Right lung (tissue), 5 donors: Measurements from ENCODE around the gene S100P. TPM values are rescaled to one million over a fixed set of nuclear protein-coding genes. Genes with fewer than 3 reads are reported as not detected.
"Not testable (repeated sequence)": the region's sequence is repeated elsewhere in the genome, so short reads cannot be mapped to it uniquely, and the experiment has no call there.

ENCODE experiments used
- DNase-seq, 2 donors: peaks; one replicate each; pipeline ENCODE4 v3.0.0-alpha.2; 2013
- polyA plus RNA-seq, 5 donors: library from polyadenylated mRNA; unstranded; fragments of 120-200 nt; gene quantifications; one replicate each; pipeline versions ENCODE4 v1.2.1 to v1.2.3, GENCODE V29; 2013; ENCODE audit warnings: inconsistent platforms in 1 of 5, low replicate concordance in 1 of 5; ENCODE audit not compliant: insufficient read length in 5 of 5, insufficient read depth in 1 of 5

Gene S100P
- polyA plus RNA-seq, 5 donors = 2.4 to 5.3 (median 3.7) TPM

GRCh38 chr4:6672131-6672530, 21.5 kb upstream of the S100P start:
- no peak for DNase-seq

DNA sequence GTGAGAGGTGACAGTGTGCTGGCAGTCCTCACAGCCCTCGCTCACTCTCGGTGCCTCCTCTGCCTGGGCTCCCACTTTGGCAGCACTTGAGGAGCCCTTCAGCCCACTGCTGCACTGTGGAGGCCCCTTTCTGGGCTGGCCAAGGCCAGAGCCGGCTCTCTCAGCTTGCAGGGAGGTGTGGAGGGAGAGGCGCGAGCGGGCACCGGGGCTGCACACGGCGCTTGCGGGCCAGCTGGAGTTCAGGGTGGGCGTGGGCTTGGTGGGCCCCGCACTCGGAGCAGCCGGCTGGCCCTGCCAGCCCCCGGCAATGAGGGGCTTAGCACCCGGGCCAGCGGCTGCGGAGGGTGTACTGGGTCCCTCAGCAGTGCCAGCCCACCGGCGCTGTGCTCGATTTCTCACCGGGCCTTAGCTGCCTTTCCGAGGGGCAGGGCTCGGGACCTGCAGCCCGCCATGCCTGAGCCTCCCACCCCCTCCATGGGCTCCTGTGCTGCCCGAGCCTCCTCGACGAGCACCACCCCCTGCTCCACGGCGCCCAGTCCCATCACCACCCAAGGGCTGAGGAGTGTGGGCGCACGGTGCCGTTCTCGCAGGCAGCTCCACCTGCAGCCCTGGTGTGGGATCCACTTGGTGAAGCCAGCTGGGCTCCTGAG, 21.0 kb upstream of the S100P start:
- not testable (repeated sequence) for DNase-seq

DNA sequence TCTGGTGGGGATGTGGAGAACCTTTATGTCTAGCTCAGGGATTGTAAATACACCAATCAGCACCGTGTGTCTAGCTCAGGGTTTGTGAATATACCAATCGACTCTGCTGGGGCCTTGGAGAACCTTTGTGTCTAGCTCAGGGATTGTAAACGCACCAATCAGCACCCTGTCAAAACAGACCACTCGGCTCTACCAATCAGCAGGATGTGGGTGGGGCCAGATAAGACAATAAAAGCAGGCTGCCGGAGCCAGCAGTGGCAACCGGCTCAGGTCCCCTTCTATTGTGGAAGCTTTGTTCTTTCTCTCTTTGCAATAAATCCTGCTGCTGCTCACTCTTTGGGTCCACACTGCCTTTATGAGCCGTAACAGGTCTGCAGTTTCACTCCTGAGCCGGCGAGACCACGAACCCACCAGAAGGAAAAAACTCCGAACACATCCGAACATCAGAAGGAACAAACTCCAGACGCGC, 20.5 kb upstream of the S100P start:
- DNase-seq = not testable (repeated sequence)

DNA sequence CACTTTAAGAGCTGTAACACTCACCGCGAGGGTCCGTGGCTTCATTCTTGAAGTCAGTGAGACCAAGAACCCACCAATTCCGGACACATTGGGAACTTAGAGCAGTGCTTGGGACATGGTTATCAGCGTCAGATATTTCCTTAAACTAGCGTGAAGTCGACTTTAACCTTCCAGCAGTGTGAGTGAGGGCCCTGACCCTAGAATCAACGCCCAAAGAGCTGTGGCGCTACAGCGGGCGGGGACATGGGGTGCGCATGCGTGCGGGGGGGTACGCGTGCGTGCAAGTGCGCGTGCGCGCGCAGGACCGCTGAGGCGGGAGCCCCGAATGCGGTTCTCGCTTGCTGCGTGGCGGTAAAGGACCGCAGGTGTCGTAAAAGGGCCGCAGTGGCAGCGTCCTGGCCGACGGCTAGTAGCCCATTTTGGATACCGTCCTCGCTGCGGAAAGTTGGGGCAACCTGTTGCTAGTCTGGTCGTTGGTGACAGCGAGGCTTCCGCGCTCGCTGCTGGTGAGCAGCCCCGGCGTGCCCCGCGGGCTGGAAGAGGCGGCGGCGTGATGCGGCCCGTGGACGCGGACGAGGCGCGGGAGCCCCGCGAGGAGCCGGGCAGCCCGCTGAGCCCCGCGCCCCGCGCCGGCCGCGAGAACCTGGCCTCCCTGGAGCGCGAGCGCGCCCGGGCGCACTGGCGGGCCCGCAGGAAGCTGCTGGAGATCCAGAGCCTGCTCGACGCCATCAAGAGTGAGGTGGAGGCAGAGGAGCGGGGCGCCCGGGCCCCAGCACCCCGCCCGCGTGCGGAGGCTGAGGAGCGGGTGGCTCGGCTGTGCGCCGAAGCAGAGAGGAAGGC, 19.8 kb upstream of the S100P start:
- peak; percentile 93 to 94 for DNase-seq

GRCh38 chr4:6674500-6675149, 19.1 kb upstream of the S100P start:
- no peak for DNase-seq

GRCh38 chr4:6676722-6677558, 16.7 kb upstream of the S100P start:
- no peak for DNase-seq

DNA sequence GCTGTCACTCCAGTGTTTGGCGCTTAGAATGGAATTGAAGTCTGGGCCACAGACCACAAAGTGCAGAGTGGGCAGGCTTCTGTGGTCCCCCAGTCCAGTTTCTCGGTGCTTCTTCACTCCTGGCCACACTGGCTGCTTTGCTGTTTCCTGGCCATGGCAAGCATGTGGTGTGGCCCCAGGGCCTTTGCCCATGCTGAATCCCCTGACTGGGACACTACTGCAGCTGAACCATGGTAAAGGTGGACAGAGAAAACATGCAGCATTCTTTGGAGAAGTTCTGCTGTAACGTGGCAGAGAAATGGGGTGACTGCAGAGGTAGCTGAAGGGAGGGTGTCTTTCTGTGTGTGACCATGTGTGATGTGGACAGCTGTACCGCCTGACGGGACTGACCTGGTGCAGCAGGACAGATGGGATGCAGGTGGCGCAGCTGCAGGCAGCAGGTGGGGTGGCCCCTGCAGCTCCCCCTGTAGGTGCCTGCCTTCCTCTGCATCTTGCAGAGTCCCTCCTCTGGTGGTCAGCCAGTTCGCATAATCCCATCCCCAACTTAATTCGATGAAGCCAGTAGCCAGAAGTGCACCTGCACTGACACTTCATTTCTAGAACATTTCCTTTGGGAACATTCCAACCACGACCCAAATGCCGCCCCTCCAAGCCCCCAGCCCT, 13.2 kb upstream of the S100P start:
- DNase-seq = no peak

- DNase-seq = no peak
Observed at GRCh38 chr4:6681191-6681590, 12.5 kb upstream of the S100P start.

DNA sequence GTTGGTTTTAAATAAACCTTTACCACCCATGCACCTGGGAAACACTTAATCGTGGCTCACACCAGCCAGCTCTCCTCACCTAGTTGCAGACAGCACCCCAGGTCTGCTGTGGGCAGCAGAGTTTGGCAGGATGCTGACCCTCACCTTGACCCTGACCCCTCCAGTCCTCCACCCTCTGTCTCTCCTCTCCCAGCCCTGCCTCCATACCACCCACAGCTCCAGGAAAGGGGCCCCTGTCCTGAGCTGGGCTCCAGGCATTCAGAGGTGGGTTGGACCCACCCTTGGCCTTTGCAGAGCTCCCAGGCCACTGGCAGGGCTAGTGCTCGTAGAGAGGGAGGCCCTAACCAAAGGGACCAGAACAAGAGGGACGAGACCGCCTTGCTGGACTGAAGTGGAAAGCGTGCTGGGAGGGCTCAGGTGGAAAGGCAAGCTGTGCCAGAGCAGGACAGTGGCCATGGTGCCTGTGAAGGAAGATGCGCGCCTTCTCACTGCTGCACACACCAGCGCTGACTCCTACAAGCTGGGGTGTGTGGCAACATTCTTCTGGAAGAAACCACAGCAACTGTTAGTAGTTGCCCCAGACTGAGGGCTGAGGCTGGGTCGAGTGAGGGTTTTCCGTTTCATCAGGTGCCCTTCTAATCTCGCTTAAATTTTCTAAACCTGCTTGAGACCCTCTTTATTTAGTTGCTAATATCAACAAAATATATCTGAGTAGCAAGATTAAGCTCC, 10.7 kb upstream of the S100P start:
- DNase-seq = no peak

DNA sequence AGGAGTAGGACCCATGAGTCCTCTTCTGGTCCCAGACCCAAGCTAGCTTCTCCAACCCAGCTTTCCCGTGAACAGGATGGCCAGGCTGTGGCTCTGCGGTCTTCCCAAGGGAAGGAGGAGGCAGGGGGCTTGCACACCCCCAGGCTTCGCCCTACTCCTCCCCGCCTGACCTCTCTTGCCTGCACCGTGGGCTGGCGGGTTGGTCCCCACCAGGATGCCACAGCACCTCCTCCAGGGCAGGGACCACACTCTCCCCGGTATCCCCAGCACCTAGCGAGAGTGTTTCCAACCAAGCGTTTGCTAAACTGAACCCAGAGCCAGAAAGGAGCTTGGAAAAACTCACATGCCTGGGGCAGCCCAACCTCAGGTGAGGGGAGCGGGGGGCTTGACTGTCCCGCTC, 9.0 kb upstream of the S100P start:
- no peak for DNase-seq

GRCh38 chr4:6686104-6686787, 7.4 kb upstream of the S100P start:
- DNase-seq = no peak

- DNase-seq = no peak
Observed at GRCh38 chr4:6687947-6688878, 5.5 kb upstream of the S100P start.

- no peak for DNase-seq
Observed at GRCh38 chr4:6688879-6689505, 4.7 kb upstream of the S100P start.

DNA sequence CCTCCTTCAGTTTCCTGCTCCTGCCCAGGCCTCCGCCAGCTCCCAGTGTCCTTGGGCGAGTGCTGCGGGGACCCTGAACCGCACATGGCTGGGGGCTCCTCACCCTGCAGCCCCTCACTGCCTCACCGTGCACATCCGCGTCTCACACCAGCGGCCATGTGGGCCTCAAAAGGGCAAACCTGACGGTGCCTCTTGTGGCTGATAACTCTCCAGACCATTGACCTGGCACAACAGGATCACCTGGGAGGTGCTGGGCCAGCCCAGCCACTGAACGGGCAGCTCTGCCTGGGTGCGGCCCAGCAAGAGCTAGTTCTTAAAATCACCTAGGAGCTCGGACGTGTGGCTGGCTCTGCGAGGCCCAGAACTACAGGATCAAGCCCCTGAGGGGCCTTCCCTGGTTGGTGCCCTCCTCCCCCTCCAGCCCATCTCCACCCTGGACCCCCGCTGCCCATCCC, 4.1 kb upstream of the S100P start:
- no peak for DNase-seq

- DNase-seq = no peak
Observed at GRCh38 chr4:6692379-6692778, 1.3 kb upstream of the S100P start.

DNA sequence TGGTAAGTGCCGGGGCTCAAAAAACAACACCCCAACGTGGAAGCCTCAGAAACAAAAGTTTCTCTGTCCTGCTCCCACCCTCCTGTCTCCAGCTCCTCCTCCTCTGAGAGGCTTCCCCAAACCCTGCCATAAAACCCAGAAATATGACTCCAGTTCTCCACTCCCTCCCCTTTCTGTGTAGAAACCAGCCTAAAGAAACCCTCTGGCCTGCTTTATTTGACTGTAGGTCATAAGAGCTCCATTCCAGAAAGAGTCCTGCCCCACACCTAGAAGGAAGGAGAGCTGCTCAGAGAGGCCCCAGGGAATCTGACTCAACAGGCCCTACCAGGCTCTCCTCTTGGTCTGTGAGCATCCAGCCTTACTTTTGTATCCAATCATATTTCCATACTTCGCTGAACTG, 872 bp upstream of the S100P start:
- DNase-seq = no peak

- no peak for DNase-seq
Observed at GRCh38 chr4:6694177-6694901, 661 bp downstream of the S100P start.
